HG03521 (cell line): ENCODE measurements around the gene METAP2.

ENCODE experiments used
- ATAC-seq: cut with Tn5 transposase; IDR thresholded peaks from one replicate; pipeline ENCODE4 v1.9.1; 2021; ENCODE audit warnings: mild to moderate bottlenecking, moderate library complexity; ENCODE audit not compliant: unreplicated experiment

Gene METAP2

DNA sequence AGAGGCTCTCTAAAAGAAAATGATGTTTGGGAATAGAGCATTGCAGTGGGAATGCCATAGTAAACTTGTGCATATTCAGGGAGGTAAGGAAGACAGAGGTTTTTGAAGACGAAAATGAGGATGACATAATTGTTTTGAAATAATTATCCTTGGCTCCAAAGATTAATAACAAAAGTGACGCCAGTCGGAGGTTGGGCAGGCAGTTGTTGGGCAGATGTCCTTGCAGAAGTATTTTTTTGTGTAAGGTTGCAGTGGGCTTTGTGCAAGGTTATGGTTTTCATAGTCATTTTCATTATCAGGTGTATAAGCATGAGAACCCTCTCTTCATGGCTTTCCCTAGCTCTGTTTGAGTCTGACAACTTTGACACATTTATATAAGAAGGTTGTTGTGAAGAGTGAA lies 35.3 kb downstream of the METAP2 start:
- ATAC-seq: no peak

DNA sequence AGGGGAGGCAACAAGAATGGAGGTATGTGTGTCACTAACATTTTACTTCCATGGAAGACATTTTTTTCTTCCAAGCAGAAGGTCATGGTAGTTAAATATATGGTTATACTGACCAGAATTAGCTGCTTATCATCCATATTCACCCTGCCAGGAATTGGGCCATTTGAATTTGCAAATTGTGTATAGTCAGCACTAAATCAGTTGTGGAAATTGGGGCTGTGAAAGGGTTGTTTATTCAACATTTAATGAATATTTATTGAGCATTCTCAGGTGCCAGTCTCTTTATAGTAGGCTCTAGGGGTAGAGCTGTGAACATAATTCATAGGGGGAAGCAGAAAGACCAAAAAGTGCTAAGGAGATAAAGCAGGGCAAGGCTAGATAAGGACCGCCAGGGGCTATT lies 38.0 kb downstream of the METAP2 start:
- ATAC-seq: no peak

DNA sequence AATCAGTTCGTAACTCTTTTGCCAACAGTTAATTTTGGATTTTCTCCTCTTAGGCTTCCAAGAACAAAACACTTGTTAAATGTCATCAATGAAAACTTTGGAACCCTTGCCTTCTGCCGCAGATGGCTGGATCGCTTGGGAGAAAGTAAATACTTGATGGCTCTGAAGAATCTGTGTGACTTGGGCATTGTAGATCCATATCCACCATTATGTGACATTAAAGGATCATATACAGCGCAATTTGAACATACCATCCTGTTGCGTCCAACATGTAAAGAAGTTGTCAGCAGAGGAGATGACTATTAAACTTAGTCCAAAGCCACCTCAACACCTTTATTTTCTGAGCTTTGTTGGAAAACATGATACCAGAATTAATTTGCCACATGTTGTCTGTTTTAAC lies 39.6 kb downstream of the METAP2 start:
- ATAC-seq: no peak

DNA sequence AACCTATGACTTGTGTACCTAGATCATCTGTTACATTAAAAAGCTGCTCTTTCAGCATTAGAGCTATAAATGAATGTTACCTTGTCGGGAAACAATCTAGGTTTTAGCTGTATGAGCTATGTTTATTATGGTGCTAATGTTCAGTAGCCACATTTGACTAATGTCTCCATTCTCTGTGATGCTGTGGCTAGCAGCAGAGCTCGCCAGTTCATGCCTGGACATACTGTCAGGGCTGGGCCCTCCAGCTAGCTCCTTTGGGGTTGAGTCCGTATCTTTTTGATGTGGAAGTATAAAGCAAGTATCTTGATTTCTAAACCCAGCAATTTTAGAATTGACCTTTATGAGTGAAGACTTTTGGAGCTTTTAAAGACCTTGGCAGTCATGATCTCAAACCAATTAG lies 41.2 kb downstream of the METAP2 start:
- no peak for ATAC-seq

DNA sequence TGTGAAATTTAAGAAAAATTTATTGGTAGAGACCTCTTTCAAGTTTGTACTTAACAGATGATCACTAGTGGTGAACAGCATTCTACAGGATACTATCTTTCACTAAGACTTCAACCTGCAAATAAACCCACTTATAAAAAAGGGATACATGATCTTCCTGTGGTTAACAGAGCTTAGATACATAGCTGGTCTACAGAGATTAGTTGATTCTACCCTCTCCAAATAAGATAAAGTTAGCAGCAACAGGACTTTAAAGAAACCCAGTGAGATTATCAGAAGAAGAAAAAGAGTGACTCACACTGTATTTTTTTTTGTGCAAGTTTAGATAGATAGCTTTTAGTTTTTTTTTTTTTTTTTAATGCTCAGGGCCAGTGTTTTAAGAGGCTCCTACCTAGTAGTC lies 42.8 kb downstream of the METAP2 start:
- ATAC-seq: no peak

DNA sequence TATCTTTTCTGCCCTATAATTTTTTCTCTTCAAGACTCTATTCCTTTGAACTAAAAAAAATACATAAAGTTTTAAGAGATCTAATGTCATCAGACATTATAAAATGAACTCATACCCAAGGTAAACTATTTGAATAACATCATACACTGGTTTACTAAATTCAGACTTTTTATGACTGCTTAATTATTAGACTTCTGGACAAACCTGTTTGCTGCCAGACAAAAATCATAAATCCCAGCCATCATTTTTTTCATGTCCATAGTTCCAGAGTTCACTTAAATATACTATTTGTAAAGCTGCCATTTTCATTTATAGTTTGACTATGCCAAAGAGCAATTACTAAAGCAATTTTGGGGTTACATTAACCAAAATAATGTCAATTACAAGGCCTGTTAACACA lies 43.3 kb downstream of the METAP2 start:
- no peak for ATAC-seq

DNA sequence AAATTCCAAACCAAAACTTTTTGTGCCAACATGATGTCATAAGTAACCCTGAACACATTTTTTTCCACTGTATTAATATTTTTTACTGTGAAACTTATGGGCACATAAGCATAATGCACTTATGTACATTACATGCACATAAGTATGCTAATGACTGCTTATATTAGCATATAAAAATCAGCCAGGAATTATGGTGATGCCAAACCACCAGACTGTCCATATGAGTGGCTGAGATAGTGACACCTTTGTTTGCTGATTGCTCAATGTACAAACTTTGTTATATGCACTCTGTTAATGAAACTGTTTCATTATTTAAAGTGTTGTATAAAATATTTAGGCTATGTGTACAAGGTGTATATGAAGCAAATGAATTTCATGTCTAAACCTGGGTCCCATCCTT lies 45.0 kb downstream of the METAP2 start:
- ATAC-seq: no peak

DNA sequence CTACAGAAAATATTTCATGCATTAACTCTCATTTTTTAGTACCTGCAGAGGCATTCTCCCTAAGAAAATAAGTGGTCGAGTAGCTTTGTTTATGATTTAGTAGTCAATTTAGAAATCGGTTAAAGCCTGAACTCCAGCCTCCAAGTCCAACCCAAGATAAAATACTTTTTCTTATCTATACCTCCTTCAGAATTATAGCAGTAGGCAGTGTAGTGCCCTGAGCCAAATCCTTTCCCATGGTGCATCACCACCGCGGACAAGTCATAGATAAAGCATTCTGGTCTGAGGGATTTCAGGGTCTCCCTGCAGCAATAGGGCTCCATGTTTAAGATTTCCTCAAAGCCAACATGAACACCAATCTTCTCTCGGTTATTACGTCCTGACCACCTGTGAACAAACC lies 46.9 kb downstream of the METAP2 start:
- ATAC-seq: no peak

DNA sequence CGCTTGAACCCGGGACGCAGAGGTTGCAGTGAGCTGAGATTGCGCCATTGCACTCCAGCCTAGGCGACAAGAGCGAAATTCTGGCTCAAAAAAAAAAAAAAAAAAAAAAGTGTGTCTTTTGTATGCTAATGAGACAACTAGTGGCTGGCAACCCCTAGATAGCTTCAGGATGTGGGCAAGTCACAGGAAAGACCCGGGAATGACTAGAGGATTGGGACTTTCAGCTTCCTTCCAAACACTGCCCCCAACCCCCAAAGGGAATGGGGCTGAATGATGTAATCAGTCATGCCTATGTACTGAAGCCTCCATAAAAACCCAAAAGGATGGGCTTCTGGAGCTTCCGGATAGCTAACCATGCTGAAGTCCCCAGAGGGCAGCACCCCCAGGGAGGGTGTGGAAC lies 48.7 kb downstream of the METAP2 start:
- no peak for ATAC-seq

DNA sequence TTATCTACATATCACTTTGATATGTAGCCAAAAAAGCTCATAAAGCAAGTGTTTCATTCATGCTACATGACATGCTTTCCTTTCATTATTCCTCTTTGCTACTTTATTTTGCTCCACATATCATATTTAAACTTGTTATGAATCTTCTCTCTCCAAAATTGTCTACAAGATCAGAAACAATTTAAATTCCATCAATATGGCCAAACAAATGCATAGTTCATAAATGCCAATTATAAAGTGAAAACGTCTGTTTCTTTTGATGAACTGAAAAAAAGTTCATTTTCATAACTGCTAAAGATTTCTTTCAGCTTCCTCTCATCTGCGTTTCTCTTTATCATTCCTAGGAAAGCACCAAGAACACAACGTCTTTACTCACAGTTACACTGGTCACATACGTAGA lies 54.5 kb downstream of the METAP2 start:
- ATAC-seq: no peak

DNA sequence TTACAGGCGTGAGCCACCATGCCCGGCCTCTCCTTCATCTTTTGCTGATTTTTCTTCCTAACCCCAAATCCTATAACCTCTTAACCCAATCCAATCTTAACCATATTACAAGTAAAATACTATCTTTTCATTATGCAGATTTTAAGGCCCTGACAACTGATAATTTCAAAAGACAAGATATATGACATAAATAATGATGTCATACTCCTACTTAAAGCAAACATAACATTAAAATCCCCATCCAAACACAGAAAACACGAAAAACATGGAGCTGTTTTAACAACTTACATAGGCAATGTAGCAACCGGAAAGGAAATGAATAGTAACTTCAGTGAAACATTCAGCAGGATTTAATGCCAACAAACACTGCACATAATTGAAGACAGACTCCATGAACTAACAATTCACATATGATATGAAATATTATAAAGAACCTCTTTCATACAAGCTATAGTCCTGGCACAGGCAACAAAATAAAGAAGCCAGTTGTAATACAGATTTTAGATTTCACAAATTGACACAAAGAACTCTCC lies 55.8 kb downstream of the METAP2 start:
- no peak for ATAC-seq

DNA sequence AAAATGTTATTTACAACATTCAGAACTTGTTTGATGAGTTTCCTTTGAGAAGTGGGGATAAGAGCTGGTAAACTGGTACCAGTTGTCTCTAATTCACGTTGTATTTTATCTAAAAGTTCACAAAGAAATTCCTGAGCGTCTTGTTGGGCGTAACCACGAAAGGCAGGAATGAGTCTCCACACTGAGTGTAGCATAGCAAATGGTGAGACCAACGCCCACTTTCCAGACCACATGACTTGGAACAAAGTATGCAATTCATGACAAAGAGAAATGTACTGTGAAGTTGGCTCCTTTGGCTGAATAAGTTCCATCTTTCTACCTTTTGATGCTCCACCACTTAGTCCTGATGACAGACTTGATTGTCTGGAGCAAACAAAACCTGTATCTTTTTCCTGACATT lies 58.9 kb downstream of the METAP2 start:
- no peak for ATAC-seq

DNA sequence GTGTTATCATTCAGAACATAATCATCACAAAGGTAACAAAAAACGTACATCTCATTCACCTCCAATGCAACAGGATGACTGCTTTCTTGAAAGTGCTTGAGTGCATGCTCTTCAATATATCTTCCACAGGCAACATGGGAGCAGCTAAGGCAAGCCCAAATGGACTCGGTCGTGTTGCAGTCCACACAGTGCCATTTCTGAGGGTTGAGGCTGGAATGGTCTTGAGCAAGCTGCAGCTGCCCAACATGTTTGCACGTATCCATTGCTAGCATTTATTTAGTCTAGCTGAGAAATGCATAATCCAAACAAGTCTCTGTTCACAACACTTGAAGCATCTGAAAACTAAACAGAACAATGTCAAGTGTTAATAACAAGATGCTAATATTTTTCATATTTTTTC lies 60.0 kb downstream of the METAP2 start:
- no peak for ATAC-seq

DNA sequence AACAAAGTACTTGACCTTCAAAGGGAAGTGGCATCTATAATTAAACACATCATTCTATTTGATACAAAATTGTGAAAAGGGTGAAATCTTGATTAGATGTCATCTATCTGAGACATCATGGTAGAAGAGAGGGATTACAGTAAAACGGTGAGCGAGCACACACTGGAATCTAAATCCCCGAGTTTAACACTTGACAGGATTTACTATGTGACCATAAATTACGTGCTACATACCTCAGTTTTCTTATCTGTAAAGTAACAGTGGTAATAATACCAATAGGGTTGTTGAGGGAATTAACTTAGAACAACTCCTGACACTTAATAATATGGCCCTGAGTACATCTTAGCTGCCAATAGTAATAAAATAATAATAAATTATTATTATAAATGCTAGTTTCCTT lies 64.1 kb downstream of the METAP2 start:
- no peak for ATAC-seq

DNA sequence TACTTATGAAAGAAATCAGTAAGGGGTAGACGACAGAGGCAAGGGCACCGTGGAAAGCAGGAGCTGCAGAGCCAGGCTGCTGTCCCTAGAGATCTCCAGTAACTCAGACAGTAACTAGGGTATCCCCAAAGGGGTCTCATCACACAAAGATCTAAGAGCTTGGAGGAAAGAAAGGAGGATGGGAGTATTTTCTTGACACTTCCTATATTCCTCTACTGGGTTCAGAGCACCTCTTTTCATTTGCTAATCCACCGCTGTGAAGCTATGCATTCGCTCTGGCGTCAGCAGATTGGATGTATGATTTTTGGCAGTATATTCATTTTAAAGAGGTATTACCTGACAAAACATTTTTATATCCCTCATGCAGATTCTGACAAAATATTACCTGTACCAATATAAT lies 64.7 kb downstream of the METAP2 start:
- ATAC-seq: no peak

DNA sequence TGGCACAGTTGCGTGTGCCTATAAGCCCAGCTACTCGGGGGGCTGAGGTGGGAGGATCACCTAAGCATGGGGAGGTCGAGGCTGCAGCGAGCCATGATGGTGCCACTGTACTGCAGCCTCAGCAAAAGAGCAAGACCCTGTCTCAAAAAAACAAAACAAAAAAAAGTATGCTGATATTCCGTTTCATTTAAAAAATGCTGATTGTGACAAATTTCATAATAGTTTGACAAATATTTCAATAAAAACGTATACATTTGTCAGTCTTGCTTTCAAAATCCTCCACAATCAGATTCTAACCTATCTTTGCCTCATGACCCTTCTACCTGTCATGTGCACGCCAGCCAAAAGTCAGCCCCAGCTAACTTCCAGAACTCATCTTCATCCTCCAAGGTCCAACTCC lies 67.5 kb downstream of the METAP2 start:
- no peak for ATAC-seq

DNA sequence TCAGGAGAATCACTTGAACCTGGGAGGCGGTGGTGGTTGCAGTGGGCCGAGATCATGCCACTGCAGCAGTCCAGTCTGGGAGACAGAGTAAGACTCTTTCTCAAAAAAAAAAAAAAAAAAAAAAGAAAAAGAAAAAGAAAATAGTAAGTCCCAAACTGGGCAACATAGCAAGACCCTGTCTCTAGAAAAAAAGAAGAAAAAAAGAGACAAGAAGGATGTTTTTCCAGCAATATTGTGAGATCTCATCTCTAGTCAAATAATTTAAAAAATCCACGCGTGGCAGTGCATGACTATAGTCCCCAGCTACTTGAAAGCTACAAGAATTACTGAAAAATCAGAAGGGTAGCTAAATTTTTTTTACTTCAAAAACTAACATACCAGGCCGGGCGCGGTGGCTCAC lies 69.4 kb downstream of the METAP2 start:
- ATAC-seq: no peak

DNA sequence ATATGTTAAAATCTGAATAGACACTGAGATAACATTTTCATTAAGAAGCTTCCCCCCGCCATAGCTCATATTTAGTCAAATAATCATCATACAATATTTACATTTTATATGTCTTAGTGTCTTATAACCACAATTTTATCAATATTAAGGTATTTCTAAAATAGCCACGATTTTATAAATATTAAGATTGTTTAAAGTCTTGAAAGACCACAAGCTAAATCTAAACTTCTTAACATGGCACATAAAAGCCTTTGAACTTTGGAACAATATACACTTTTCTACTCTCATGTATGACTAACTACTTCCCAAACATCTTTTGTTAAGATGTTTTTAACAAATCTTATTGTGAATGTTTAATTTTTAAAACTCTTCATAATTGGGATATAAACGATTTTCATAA lies 70.8 kb downstream of the METAP2 start:
- no peak for ATAC-seq

DNA sequence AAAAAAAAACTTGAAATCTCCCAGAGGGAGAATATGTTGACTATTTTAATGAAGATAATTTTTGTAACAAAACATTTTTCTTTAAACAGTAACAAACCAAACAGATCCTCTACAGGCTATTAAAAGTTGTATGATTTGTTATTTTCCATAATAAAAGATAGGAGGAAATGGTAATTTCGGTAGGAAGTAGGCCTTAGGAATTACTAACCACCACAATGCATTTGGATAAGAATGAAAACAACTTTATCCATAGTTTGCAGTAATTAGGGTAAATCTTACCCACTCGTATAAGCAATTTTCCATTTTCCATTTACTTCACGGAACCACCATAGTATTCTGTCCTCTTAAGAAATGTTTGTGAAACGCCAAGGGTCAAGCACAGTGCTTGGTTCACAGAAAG lies 71.4 kb downstream of the METAP2 start:
- no peak for ATAC-seq

DNA sequence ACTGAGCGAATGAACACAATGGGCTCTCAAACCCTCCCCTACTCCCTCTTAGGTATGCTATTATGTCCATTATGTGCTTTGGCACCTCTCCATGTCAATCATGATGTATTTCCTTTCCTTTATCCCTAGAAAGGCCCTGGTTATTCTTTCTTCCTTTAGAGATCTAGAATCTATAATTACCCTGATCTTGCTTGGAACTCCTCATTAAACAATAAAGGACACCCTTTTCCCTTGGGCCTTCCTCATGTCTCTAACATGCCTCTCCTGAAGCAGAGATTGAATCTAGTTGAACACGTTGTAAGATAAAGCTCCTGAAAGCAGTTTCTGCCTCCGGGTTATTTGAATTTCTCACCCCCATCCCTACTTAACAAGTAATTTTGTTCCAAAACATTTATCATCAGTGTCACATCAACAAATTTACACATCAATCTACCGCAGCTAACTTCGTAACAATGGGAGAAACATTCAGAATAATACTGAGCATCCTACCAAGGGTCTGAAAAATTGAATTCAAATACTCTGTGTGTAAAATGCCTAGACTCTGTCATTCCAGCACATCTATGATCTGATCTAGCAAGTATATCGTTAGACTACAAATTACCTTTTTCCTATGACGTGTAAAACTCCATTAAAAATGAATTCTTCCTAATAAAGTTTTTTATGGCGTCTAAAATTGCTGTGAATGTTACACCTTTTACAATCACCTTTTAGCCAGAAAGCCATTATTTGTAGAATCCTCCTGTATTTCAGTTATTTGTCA lies 72.0 kb downstream of the METAP2 start:
- no peak for ATAC-seq

DNA sequence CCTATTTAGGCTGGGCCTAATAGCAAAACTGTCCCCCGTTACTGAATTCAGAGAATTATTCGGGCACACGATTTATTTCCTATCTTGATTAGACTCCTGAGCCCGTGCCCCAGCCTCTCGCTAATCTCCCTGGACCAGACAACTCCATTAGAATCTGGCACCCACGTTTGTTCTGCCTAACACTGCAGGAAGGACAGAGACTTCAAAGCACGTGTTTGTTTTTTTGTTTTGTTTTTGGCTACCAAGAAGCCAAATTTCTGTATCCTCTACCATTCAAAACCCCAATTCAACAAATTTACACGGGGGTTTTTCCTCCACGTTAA lies 72.5 kb downstream of the METAP2 start:
- ATAC-seq: no peak

DNA sequence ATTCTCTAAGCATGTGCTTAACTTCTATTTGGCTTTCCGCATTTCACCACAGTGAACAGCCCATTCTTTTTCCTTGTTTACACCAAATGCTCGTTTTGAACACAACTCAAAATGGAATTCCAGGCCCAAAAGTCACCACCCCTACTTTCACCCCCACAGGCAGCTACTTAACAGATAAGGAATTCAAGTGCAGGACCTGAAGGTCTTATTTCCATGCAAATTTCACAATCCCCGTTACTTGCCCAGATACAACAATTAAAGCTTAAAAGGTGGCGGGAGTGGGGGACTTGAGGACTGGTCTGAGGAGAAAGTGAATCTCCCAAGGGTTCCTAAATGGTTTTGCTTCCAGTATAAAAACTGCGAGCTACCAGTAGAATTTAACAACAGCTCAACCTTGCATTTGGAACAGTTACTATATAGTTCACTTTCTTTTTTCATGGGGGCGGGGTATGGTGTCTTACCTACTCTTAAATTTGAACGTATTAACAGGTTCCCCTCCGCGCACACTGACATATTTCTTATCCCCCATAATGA lies 73.6 kb downstream of the METAP2 start:
- no peak for ATAC-seq

DNA sequence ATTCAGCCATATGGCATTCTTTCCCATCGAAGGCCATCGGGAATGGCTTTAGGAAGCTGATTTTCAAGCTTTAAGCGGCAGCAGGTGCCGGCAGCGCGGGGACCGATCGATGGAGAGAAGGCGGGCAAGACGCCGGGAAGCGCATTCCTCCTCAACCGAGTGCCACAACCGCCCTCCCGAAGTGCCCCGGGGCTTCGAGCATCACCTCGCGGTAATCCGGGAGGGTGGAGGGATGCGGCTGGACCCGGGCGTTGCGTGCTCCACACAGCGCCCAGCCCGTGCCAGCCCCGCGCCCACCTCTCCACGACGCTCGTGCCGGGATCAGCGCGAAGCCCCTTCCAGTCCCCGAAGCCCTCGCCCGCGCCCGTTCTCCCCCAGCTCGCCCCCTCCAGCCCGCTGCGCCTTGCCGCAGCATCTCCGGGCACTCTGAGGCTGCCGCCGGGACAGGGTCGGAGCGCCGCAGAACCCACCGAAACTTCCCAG lies 74.1 kb downstream of the METAP2 start:
- no peak for ATAC-seq
